HuH-7.5 (cell line): ENCODE results near the gene THEM5.

Source experiments
- DNase-seq: peaks from one replicate; pipeline ENCODE4 v3.0.0; 2011; ENCODE audit warnings: low spot score

Gene THEM5

DNA sequence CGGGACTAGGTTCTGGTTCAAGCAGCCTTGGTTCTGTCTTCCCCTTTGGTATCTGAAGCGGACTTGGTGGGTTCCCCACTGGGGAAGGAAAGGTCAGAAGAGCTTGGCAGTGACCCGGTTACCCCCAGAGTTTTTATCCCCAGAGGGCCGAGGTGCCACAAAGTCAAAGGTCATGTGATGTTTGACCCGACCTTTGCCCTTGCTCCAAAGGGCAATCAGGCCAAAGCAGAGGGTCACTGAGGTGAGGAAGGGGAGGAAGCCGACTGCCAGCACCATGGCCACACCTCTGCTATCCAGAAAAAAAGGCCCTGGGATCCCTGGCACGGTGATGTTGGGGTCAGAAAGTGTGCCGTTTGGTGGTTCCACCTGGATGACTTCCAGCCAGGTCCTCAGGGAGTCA, 52.7 kb downstream of the THEM5 start:
- no peak for DNase-seq

DNA sequence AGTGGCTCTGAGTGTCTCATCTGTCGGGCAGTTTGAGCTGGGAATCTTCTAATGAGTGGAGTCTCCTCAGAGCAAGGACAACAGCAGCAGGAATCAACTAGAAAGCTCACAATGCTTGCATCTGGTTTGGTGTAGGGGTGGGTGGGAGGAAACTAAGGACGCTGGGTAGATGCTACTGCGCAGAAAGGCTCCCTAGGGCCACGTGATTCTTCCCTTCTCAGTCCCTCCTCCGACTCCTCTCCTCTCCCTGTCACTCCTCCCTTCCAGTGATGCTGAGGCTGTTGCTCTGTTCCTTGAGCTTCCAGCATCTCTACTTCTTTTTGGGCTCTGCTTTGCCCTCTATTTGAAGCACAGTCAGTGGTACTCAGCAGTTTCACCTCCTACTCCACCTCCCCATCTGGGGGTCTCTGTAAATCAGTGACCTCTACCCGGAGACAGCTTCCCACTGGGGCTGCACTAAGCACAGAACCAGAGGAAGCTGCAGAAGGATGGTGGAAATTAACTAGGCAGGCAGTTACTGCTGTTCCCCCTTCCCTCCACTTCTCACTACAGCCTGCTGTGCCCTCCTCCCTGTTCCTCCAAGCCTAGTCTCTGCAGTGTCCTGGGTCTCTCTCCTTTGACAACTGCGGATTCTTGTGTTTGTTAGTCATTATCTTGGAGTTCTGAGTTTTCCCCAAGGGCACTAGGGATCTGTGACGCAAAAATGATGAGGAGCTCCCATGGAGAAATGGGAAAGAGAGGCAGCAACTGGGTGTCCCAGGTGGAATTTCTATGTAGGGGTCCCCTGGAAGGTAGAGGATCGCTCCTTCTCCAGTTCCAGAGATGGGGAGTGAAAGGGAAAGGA, 54.1 kb downstream of the THEM5 start:
- no peak for DNase-seq

GRCh38 chr1:151798571-151798970, 54.9 kb downstream of the THEM5 start:
- DNase-seq = no peak
